Pons (tissue), 1 donor: Measurements from ENCODE around the gene RNASEH2A.

Source experiments
- DNase-seq: peaks from one replicate; pipeline ENCODE4 v3.0.0-alpha.2; 2016; ENCODE audit warnings: low spot score

RNASEH2A gene

DNA sequence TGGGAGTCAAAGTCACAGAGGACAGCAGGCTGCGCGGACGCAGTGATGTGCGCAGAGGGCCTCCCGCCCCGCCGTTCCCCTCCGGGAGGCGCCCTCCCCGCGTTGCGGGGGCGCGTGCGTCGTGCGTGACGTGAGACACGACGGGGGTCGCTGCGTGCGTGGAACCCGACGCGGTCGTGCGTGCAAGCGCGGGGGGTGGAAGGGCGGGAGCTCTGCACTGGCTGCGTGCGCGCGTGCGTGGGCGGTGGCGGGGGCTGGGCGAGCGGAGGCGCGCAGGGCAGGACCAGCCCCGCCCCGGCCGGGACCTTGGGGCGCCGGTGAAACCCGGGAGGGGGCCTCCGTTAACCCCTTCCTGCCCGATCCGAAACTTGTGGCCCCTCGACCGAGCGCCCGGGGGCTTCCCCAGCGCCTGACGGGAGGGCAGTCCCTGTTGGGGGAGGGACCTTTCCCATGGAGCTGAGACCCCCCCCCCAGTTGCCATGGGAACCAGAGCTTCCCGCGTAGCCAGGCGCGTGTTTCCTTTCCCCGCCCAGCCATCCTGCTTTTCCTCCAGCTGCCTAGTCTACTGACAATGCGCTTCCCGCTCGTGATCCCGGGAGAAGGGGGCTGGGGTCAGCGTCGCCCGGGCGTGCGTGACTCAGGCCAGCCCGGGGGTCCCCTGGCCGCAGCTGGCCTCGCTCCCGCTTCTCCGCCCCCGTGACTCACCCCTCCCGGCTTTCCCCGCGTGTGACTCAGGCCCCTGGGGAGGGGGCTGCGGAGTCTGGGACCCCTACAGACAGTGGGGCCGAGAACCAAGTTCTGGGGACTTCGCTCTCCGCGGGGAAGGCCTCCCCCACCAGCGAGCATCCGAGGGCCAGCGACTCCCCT is 23.7 kb upstream of the RNASEH2A start:
- DNase-seq = peak; percentile 79

DNA sequence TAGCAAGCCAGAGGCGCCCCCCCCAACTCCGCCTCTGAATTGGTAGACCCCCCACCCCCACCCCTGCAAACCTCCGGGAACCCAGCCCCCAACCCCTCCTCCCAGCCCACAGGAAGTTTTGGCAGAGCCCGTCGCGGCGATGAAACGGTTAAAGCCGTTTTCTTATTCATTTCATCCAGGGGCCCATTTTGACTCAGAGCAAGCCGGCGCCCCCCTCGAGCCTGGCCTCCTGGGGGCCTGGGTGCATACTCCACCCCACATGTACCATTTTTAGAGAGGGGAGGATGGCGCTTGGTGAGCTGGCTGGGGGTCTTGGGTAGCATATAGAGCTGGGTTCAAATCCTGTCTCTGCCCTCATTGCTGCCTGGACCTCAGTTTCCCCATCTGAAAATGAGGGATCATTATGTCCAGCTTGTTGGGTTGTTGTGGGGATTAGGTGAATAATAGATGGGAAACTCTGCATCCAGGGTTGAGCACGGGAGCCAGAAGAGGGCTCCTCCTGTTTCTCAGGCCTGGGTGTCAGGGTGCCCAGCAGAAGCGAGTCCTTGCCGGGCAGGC is 23.0 kb upstream of the RNASEH2A start:
- DNase-seq = no peak

DNA sequence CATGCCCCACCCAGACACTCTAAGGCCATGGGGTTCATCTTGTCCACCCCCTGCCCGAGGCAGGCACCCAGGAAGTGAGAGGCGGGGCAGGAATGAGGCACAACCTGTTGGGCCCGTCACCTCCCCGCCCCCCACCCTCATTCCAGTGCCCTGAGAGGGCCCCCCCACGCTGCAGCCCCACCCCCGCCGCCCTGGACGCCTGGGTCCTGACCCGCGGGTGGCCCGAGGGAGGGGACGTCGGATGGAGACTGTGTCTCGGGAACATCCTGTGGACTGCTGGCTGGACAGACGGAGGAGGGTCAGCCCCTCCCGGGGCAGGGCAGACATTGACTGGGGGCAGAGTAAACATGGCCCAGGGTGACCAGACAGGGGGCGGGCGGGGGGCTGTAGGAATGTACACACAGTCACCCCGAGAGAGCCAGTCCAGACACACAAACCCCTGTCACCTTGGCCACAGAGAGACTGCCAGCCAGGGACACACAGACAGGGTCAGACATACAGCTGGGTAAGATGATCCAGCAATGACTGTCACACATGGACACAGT is 22.5 kb upstream of the RNASEH2A start:
- DNase-seq = no peak

DNA sequence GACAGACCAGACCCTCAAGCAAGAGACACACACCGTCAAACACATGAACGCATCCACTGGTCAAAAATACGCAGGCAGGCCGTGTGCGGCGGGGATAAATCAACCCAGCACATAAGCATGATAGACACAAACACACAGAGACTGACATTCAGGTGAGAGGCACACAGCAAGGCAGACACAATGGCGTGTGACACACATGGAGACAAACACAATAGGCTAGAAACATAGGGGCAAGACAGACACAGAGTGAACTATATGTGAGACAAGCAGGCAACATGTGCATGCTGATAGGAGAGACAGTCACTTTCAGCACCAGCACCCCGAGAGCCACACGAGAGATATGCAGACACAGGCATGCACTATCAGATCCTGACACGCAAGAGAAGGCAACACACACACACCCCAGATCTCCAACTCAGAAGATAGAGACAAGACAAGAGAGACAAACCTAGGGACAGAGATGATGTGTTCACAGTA is 22.0 kb upstream of the RNASEH2A start:
- no peak for DNase-seq

DNA sequence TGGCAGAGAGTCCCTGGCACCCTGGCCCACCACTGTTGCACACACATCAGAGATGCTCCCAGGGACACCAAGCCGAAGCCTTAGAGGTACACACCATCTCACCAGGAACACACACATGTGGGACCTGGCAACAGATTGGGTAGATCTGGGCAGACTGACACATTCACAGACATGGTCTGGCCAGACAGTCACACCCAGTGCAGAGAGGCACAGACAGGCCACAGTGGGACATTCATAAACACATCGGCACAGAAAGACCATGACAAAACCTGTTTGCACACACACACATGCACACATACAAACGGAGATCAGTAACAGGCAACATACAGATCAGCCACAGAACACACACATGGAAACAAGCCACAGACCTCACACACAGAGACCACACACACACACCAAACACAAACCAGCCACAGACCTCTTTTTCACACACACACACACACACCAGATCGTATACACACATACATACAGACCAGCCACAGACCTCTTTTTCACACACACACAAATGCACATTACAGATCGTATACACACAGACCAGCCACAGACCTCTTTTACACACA is 21.4 kb upstream of the RNASEH2A start:
- no peak for DNase-seq

DNA sequence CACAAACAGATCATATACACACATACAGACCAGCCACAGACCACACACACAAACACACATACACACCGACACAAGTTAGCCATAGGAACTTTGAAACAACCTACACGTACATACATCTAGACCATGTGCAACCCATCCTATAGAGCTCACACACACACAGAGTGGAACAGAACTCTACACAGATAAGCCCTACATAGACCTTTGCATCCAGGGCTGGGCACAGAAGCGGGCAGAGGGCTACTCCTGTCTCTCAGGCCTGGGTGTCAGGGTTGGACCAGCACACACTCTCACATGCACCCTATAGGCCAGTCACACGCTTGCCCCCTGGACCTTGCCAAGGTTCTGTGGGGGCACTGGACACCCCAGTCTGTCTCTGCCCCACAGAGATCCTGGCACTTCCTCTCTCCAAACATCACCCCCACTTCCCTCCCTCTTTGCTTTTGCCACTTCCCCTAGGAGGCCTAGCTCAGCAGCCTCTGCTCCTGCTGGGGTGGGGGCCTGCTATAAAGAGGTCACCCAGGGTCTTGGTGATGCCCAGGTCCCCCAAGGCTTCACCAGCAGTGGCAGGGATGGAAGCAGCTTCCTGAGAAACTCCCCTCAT is 20.9 kb upstream of the RNASEH2A start:
- peak; percentile 73 for DNase-seq

DNA sequence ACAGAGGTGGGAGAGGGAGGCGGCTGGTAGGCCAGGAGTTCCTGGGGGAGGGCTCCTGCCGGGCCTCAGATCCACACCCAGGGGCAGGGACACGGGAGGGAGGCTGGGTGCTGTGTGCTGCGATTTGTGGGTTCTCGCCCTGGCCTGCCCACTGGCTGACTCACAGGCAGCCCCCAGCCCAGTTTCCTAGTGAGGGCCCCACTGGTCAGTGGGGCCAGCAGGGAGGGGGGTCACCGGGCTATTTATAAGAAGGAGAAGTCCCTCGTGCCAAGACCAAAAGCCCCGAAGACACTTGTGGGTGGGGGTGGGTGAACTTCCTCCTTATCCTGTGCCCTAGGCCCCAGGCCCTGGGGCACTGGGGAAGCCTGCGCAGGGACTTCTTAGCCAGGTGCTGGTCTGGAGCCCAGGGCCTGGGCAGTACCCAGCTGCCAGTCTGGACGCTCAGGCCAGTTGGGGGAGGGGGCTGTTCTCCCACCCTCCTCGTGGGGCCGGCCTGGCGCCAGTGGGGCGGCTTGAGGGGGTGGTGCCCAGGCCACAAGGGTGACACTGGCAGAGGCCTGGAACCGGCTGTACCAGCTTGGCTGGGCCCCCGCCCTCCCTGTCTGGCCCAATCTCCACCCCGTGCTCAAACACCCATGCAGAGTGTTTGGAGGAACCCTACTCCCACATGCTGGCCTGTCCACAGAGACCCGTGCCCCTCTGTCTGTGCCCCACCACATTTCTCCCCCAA is 20.1 kb upstream of the RNASEH2A start:
- peak; percentile 78 for DNase-seq

DNA sequence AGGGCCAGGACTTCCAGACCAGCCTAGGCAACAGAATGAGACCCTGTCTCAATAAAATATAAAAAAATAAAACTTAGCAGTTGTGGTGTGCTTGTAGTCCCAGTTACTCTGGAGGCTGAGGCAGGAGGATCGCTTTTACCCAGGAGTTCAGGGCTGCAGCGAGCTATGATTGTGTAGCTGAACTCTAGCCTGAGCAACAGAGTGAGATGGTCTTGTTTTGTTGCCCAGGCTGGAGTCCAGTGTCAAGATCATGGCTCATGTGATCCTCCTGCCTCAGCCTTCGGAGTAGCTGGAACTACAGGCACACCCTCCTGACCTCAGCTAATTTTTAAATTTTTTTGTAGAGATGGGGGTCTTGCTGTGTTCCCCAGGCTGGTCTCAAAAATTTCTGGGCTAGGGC is 19.4 kb upstream of the RNASEH2A start:
- DNase-seq = no peak

DNA sequence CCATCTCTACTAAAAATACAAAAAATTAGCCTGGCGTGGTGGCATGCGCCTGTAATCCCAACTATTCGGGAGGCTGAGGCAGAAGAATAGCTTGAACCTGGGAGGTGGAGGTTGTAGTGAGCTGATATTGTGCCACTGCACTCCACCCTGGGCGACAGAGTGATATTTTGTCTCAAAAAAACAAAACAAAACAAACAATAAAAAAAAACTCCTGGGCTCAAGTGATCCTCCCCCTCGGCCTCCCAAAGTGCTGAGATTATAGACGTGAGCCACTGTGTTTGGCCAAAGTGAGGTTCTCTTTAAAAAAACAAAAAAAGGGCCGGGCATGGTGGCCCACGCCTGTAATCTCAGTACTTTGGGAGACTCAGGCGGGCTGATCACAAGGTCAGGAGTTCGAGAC is 18.9 kb upstream of the RNASEH2A start:
- no peak for DNase-seq

DNA sequence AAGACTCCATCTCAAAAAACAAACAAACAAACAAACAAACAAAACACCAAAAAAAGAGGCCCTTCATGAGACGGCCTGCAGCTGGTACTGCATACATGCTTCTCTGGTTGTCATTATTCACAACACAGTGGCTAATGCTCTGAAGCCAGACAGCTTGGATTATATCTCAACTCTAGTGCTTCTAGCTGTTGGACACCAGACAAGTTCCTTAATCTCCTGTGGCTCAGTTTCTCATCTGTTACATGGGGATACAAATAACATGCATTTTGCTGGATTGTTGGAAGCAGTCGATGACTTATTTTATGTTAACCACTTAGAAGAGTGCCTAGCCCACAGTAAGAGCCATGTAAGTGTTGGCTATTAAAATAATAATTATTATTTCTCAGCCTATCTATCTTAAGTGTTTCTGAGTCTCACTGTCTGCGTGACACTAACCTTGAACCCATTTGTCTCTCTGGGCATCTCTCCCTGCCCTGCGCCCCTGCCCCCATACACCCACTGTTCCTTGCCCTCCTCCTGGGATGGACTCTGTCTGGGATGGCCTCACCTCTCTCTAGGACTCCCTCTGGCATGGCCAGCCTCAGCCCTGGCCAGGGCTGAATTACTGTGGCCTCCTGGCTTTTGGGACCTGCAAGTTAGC is 18.2 kb upstream of the RNASEH2A start:
- no peak for DNase-seq

DNA sequence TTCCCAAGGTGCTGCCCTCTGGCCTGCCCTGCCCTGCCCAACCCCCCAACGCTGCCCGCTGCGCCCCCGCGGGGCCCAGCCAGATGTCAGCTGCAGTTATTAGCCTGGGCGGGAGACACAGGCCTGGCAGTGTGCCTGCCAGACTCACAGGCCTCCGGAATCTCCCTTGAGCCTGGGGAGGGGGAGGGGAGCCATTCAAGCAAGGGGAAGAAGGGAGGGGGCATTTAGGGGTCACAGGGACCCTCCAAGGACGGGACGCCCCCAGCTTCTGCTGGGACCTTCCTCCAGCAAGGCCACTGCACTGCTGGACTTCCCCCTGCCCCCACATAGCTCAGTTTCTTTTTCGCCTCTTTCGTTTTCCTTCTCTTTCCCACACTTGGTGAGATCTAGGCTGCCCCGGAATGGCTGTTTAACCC is 17.7 kb upstream of the RNASEH2A start:
- peak; percentile 74 for DNase-seq

DNA sequence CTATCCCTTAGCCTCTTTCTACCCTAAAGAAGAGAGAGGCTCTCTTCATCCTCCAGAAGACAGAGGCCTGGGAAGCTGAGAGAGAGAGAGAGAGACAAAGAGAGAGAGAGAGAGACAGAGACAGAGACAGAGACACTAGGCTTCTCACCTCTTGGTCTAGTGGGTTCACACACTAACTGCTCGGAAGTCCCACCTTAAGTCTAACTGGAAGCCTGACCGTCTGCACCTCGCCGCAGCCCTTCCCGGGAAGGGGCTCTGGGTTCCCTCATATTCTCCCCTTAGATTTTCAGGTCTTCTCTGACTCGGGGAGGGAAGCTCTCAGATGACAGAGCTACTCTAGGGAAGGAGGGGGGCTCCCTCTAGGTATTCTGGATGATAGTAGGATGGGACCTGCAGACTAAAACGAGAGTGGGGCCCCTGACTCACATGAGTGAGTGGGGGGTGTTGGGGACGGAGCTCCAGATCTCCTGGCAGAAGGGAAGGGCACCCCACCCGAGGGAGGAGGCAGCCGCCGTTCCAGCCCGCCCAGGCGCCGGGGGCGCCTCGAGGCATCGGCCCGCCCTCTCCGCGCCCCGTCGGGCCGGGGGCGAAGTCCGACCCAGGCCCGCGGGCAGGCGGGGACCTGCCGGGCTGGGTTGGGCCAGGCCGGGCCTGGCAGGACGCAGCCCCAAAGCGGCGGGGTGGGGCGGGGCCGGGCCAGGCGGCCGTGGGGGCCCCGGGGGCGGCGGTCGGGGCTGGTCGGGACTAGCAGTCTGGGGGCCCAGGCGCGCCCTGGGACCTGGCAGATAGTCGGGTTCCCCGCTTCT is 17.1 kb upstream of the RNASEH2A start:
- DNase-seq = no peak

DNA sequence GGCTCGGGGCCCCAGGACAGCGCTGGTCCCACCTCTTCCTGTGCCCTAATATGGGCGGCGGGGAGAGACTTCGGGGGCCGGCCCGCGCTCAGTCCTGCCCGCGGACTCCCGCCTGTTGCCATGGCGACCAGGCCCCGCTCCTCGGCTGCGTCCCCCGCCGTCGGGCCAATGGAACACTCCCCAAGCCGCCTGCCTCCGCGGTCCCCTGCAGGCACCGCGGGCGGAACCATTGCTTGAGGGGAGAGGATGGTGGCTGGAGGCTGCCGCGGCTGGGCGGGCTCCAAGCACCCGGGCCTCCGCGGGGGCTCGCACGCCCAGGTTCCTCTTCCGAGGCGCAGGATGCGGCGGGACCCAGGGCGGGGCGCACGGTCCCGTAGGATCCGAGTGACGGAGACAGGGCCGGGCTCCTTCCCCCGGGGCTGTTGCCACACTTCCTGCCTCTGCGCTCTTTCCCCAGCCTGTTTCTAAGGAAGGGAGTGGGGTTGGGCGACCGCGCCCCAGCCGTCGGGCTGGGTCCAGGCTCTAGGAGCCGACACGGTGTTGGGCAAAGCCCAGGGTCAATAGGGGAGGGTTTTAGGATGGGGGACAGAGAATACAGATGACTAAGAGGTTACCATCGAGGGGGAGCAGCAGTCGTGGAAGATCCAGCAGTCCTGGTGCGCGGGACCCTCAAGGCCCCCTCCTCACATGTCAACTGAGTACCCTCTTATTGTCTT is 16.3 kb upstream of the RNASEH2A start:
- DNase-seq = peak; percentile 91

DNA sequence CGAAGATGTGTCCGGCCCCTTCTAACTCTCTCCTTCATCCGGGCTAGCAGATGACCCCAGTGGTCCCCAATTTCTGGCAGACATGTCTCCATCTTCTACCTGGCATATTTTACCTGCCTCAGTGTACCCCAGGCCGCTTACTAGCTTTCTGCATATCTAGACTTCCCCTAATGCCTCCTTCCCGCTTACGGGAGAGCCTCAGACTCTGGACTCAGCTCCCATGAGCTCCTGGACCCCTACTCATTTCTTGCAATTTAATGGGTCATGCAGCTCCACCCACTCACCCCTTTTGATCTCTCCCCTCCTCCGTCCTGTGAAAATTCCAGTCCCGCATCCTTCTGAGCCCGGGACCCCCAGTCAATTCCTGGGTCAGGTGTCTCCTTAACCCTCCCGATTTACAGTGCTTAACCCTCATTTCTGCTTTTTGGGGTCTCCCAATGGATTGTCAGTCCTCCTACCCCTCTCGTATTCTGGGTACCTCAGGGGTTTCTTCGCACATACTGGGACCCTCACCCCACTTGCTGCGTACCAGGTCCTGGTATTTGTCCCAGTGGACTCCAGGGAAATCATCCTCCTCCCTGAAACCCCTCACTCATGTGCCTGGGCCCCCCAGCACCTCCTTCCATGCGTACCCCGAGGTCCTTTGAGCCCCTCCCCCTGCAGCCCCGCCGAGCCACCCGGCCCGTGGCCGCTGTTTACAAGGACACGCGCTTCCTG is 15.6 kb upstream of the RNASEH2A start:
- no peak for DNase-seq

DNA sequence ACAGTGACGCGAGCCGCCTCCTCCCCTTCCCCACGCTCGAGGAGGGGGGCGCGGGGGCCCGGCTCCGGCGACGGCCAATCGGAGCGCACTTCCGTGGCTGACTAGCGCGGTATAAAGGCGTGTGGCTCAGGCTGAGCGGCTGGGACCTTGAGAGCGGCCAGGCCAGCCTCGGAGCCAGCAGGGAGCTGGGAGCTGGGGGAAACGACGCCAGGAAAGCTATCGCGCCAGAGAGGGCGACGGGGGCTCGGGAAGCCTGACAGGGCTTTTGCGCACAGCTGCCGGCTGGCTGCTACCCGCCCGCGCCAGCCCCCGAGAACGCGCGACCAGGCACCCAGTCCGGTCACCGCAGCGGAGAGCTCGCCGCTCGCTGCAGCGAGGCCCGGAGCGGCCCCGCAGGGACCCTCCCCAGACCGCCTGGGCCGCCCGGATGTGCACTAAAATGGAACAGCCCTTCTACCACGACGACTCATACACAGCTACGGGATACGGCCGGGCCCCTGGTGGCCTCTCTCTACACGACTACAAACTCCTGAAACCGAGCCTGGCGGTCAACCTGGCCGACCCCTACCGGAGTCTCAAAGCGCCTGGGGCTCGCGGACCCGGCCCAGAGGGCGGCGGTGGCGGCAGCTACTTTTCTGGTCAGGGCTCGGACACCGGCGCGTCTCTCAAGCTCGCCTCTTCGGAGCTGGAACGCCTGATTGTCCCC is 14.9 kb upstream of the RNASEH2A start, which contains the start of gene JUNB:
Gene JUNB (plus strand): TSS at position 142 of the 706 bp plus-strand sequence. CDS start 286 bp downstream, at position 428.
- peak; percentile 97 for DNase-seq

DNA sequence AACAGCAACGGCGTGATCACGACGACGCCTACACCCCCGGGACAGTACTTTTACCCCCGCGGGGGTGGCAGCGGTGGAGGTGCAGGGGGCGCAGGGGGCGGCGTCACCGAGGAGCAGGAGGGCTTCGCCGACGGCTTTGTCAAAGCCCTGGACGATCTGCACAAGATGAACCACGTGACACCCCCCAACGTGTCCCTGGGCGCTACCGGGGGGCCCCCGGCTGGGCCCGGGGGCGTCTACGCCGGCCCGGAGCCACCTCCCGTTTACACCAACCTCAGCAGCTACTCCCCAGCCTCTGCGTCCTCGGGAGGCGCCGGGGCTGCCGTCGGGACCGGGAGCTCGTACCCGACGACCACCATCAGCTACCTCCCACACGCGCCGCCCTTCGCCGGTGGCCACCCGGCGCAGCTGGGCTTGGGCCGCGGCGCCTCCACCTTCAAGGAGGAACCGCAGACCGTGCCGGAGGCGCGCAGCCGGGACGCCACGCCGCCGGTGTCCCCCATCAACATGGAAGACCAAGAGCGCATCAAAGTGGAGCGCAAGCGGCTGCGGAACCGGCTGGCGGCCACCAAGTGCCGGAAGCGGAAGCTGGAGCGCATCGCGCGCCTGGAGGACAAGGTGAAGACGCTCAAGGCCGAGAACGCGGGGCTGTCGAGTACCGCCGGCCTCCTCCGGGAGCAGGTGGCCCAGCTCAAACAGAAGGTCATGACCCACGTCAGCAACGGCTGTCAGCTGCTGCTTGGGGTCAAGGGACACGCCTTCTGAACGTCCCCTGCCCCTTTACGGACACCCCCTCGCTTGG is 14.1 kb upstream of the RNASEH2A start:
- no peak for DNase-seq

DNA sequence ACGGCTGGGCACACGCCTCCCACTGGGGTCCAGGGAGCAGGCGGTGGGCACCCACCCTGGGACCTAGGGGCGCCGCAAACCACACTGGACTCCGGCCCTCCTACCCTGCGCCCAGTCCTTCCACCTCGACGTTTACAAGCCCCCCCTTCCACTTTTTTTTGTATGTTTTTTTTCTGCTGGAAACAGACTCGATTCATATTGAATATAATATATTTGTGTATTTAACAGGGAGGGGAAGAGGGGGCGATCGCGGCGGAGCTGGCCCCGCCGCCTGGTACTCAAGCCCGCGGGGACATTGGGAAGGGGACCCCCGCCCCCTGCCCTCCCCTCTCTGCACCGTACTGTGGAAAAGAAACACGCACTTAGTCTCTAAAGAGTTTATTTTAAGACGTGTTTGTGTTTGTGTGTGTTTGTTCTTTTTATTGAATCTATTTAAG is 13.5 kb upstream of the RNASEH2A start:
- DNase-seq = no peak
